Panc1 (cell line): Measurements from ENCODE around the gene OVAAL. TPM values are rescaled to one million over a fixed set of nuclear protein-coding genes. Genes with fewer than 3 reads are reported as not detected.
"Not testable (repeated sequence)": the region's sequence is repeated elsewhere in the genome, so short reads cannot be mapped to it uniquely, and the experiment has no call there.

Source experiments
- ATAC-seq: fragments of 200-7000 bp; cut with Tn5 transposase; 2 replicates; pipeline ENCODE4 v1.9.1; 2020; ENCODE audit warnings: mild to moderate bottlenecking, moderate library complexity
- BruUV-seq: library from RNA; stranded (reverse); fragments of 400-500 nt; replicated peaks from 2 replicates; lab custom pipeline; 2021; lab: Mats Ljungman, UMichigan
- CTCF ChIA-PET: fragments of 300-600 bp; sonication (Branson Sonifier 250); formaldehyde crosslinking; loops from one replicate; lab custom pipeline; 2022; ENCODE audit warnings: antibody characterized with exemption; lab: Charles Lee
- POLR2A ChIA-PET: fragments of 300-600 bp; sonication (Branson Sonifier 250); formaldehyde crosslinking; loops from one replicate; lab custom pipeline; 2022; ENCODE audit warnings: antibody characterized with exemption; lab: Charles Lee
- DNase-seq: peaks from one replicate; pipeline ENCODE4 v3.0.0-alpha.2; 2010; ENCODE audit warnings: low read depth, low spot score
- H3K27ac ChIP-seq: 2 replicates; pipeline ENCODE4 v1.5.1; 2011; ENCODE audit warnings: mild to moderate bottlenecking, low read length, inconsistent platforms
- H3K27me3 ChIP-seq: fragments of 200-500 bp; sonication (Bioruptor generic); 2 replicates; pipeline ENCODE4 v1.6.0; 2014; ENCODE audit warnings: low read length, inconsistent platforms; ENCODE audit not compliant: control insufficient read depth, insufficient read depth
- H3K36me3 ChIP-seq: fragments of 200-500 bp; sonication (Bioruptor generic); 2 replicates; pipeline ENCODE4 v1.5.1; 2014; ENCODE audit warnings: inconsistent platforms, mild to moderate bottlenecking, low read length, moderate library complexity; ENCODE audit not compliant: control insufficient read depth, insufficient read depth
- H3K4me1 ChIP-seq: 2 replicates; pipeline ENCODE4 v1.5.1; 2011; ENCODE audit warnings: inconsistent platforms, mild to moderate bottlenecking, low read length, moderate library complexity; ENCODE audit not compliant: control insufficient read depth, insufficient read depth
- H3K4me3 ChIP-seq, 2 experiments: 2 replicates each; pipeline ENCODE4 v1.5.1; 2011 to 2012; ENCODE audit warnings: low read depth in 2 of 2, low read length in 2 of 2, mild to moderate bottlenecking in 2 of 2, inconsistent platforms in 1 of 2, moderate library complexity in 1 of 2
- H3K9me3 ChIP-seq: fragments of 200-500 bp; sonication (Bioruptor generic); 2 replicates; pipeline ENCODE4 v1.5.1; 2014; ENCODE audit warnings: low read depth, mild to moderate bottlenecking, inconsistent platforms, low read length, moderate library complexity; ENCODE audit not compliant: control insufficient read depth, insufficient read depth
- POLR2AphosphoS5 ChIP-seq: IDR thresholded peaks from 2 replicates; pipeline ENCODE4 v1.6.1; 2012; ENCODE audit warnings: mild to moderate bottlenecking, low read depth, low read length, moderate library complexity
- SIN3A ChIP-seq: IDR thresholded peaks from 2 replicates; pipeline ENCODE4 v1.6.1; 2012; ENCODE audit warnings: low read depth, mild to moderate bottlenecking, low read length, moderate library complexity, borderline replicate concordance; ENCODE audit not compliant: insufficient read depth
- TCF7L2 ChIP-seq: IDR thresholded peaks from 2 replicates; pipeline ENCODE4 v1.6.1; 2011; ENCODE audit warnings: mild to moderate bottlenecking, low read depth, low read length, inconsistent platforms
- in situ Hi-C: cut with HindIII; loops from 2 replicates; pipeline ENCODE4 v1.10.0; 2016; ENCODE audit warnings: low sequenced_read_pairs, low pct_unique_long_range_greater_than_20kb
- intact Hi-C: fragments of 100-400 bp; cut with micrococcal nuclease; formaldehyde crosslinking; loops from one replicate; pipeline ENCODE4 v1.10.0; 2022; ENCODE audit not compliant: unreplicated experiment
- total RNA-seq: library from RNA; stranded (reverse); gene quantifications from one replicate; pipeline ENCODE4 v1.2.1, GENCODE V29; 2021; ENCODE audit not compliant: unreplicated experiment
- TF ChIP-seq, protein P1 (sequence below), 2 experiments: IDR thresholded peaks; 2 replicates each; pipeline ENCODE4 v1.6.1; 2011 to 2012; ENCODE audit warnings: low read depth in 2 of 2, control low read depth in 1 of 2, low read length in 1 of 2, mild to moderate bottlenecking in 1 of 2, moderate library complexity in 1 of 2; ENCODE audit not compliant: insufficient read depth in 1 of 2
- TF ChIP-seq, protein P2 (sequence below): fragments of 450-650 bp; IDR thresholded peaks from 2 replicates; pipeline ENCODE4 v1.5.1; 2017; ENCODE audit warnings: mild to moderate bottlenecking

OVAAL gene
- total RNA-seq, 1 experiment from 2014 or later: not detected

DNA sequence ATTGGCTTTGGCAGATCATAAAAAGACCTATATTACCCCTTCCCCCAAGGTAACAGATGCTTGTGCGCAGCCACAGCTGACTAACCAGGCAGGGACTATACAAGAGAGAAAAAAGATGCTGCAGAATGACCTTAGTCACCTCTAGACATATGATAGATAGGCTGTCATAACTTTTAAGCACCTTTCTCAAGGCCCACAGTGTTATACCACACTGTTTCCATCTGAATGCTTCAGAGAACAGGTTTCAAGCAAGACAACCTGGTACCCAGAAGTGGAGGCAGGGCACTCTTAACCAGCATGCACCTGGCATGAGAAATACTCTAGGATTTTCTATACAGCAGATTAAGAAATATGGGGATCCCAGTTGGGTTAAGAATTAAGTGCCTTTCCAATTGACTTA, 12.8 kb upstream of the OVAAL start:
- no peak for ATAC-seq
- BruUV-seq: no TSS peak
- TF ChIP-seq, protein P1, sequence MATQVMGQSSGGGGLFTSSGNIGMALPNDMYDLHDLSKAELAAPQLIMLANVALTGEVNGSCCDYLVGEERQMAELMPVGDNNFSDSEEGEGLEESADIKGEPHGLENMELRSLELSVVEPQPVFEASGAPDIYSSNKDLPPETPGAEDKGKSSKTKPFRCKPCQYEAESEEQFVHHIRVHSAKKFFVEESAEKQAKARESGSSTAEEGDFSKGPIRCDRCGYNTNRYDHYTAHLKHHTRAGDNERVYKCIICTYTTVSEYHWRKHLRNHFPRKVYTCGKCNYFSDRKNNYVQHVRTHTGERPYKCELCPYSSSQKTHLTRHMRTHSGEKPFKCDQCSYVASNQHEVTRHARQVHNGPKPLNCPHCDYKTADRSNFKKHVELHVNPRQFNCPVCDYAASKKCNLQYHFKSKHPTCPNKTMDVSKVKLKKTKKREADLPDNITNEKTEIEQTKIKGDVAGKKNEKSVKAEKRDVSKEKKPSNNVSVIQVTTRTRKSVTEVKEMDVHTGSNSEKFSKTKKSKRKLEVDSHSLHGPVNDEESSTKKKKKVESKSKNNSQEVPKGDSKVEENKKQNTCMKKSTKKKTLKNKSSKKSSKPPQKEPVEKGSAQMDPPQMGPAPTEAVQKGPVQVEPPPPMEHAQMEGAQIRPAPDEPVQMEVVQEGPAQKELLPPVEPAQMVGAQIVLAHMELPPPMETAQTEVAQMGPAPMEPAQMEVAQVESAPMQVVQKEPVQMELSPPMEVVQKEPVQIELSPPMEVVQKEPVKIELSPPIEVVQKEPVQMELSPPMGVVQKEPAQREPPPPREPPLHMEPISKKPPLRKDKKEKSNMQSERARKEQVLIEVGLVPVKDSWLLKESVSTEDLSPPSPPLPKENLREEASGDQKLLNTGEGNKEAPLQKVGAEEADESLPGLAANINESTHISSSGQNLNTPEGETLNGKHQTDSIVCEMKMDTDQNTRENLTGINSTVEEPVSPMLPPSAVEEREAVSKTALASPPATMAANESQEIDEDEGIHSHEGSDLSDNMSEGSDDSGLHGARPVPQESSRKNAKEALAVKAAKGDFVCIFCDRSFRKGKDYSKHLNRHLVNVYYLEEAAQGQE (IDR thresholded peaks at IDR 0.05; ENCODE audit: insufficient read depth in 1 of 2, low read depth in 2 of 2, low read length in 1 of 2): no peak
- TF ChIP-seq POLR2AphosphoS5 (no peak), TCF7L2 (no peak), SIN3A (no peak)
- TF ChIP-seq, protein P2, sequence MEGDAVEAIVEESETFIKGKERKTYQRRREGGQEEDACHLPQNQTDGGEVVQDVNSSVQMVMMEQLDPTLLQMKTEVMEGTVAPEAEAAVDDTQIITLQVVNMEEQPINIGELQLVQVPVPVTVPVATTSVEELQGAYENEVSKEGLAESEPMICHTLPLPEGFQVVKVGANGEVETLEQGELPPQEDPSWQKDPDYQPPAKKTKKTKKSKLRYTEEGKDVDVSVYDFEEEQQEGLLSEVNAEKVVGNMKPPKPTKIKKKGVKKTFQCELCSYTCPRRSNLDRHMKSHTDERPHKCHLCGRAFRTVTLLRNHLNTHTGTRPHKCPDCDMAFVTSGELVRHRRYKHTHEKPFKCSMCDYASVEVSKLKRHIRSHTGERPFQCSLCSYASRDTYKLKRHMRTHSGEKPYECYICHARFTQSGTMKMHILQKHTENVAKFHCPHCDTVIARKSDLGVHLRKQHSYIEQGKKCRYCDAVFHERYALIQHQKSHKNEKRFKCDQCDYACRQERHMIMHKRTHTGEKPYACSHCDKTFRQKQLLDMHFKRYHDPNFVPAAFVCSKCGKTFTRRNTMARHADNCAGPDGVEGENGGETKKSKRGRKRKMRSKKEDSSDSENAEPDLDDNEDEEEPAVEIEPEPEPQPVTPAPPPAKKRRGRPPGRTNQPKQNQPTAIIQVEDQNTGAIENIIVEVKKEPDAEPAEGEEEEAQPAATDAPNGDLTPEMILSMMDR: no peak
- in situ Hi-C loops (no loop called here), intact Hi-C loops (no loop called here)
- Histone ChIP-seq H3K4me1 (no peaks in the 10 kb centered on the region), H3K27me3 (no peaks in the 10 kb centered on the region), H3K4me3 (no peak overlapping the region), H3K9me3 (no peaks in the 10 kb centered on the region), H3K27ac (no peak overlapping the region), H3K36me3 (no peaks in the 10 kb centered on the region)
- POLR2A ChIA-PET: no interaction called here
- CTCF ChIA-PET: no interaction called here
- DNase-seq: no peak

DNA sequence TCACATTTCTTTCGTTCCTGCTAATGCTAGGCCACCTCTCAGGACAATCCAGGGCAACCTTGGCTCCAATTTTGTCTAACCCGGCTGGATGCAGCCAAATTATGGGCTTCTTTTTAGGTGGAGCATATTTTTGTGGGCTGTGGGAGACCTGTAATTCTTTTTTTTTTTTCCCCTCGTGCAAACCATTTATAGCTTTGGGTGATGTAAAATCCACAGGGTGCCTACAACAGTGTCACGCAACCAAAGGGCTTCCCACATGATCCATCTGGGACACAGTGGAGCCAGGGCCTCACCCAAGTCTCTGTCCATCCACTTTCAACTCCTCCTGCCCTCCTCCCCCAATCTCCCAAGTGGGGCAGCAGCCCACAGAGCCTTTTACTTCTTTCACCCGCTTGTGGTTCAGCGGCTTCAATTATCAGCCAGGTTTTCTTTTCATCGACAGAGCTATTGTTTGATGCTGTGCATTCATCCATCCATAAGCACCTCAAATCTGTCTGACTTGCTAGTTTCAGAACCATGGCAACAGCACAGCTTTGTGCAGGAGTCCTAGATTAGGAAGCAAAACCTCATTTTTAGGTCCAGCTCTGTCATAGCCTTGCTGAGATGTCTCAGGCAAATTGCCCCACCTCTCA, 10.0 kb upstream of the OVAAL start:
- no peaks in the 10 kb centered on the region for H3K4me1 ChIP-seq
- no peak for ATAC-seq
- H3K4me3 ChIP-seq: no peak overlapping the region
- no peaks in the 10 kb centered on the region for H3K27me3 ChIP-seq
- H3K27ac ChIP-seq: no peak overlapping the region
- TF ChIP-seq SIN3A (no peak), TCF7L2 (no peak), POLR2AphosphoS5 (no peak)
- TF ChIP-seq, protein P2: no peak
- TF ChIP-seq, protein P1 (IDR thresholded peaks at IDR 0.05; ENCODE audit: insufficient read depth in 1 of 2, low read depth in 2 of 2, low read length in 1 of 2): no peak
- POLR2A ChIA-PET: interaction anchor here (0.6 kb wide), 1 partner anchor 83 kb away, joined by 6 read pairs; no protein-coding TSS in a partner anchor
- CTCF ChIA-PET: interaction anchor here (0.6 to 0.7 kb wide), 2 partner anchors 33 to 302 kb away, joined by 5 to 10 read pairs; no protein-coding TSS in a partner anchor
- H3K9me3 ChIP-seq: no peaks in the 10 kb centered on the region
- no TSS peak for BruUV-seq
- intact Hi-C loops: no loop called here
- in situ Hi-C loops: no loop called here
- DNase-seq: no peak
- no peaks in the 10 kb centered on the region for H3K36me3 ChIP-seq

DNA sequence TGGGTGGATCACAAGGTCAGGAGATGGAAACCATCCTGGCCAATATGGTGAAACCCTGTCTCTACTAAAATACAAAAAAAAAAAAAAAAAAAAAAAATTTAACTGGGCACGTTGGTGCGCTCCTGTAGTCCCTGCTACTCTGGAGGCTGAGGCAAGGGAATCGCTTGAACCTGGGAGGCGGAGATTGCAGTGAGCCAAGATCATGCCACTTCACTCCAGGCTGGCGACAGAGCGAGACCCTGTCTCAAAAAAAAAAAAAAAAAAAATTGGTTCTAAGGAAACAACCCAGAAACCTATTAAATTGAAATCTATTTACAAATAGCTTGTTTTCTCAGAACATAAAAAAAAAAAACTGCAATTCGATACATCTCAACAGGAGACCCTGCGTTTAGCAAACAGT, 9.0 kb upstream of the OVAAL start:
- H3K36me3 ChIP-seq, H3K27ac ChIP-seq, ATAC-seq, BruUV-seq, in situ Hi-C loops, DNase-seq, intact Hi-C loops, H3K4me3 ChIP-seq, H3K9me3 ChIP-seq, H3K4me1 ChIP-seq, H3K27me3 ChIP-seq: not testable (repeated sequence)
- ChIA-PET CTCF (interaction anchor here (0.7 kb wide), 1 partner anchor 303 kb away, joined by 5 read pairs; no protein-coding TSS in a partner anchor), POLR2A (interaction anchor here (0.6 to 0.7 kb wide), 2 partner anchors 327 to 336 kb away, joined by 3 to 6 read pairs; no protein-coding TSS in a partner anchor)
